ENCODE measurements around the gene BANF2.

DNA sequence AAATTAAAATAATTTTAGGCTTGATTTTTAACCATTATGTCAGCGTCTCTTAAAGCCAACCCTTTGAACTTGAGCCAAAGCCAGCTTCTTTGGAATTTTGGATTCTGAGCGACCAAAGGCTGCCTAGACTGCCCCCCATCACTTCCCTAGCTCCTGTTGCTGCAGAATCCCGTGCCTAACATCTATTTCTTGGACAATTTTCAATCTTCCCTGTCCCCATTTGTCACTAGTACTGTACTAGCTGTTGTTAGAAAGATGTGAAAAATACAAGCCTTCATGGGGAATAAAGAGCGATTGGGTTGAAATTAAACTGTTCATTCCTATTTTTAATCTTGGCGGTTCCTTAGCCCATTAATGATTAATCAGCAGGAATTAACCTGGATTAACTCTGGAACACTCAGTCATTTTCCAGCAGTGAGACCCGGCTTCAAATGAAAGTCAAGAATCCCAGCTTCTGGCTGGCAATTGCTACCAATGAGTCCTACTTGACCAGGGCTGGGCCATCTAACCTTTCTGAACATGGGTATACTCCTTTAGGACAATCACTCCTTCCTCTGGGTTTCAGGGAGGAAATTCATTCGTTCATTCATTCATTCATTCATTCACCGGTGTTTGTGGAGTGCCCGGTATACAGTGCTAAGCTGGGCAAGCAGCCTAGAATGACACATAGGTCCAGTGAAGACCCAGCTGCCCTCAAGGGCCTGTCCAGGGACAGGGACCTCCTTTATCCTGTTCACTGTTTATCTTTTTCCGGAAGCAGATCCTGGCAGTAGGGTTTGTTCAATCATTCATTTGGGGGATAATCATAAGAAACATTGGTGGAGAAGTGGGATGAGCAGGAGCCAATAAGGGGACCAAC lies 16.3 kb upstream of the BANF2 start:
- TF ChIP-seq, protein P1, sequence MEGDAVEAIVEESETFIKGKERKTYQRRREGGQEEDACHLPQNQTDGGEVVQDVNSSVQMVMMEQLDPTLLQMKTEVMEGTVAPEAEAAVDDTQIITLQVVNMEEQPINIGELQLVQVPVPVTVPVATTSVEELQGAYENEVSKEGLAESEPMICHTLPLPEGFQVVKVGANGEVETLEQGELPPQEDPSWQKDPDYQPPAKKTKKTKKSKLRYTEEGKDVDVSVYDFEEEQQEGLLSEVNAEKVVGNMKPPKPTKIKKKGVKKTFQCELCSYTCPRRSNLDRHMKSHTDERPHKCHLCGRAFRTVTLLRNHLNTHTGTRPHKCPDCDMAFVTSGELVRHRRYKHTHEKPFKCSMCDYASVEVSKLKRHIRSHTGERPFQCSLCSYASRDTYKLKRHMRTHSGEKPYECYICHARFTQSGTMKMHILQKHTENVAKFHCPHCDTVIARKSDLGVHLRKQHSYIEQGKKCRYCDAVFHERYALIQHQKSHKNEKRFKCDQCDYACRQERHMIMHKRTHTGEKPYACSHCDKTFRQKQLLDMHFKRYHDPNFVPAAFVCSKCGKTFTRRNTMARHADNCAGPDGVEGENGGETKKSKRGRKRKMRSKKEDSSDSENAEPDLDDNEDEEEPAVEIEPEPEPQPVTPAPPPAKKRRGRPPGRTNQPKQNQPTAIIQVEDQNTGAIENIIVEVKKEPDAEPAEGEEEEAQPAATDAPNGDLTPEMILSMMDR (conservative IDR thresholded peaks at IDR 0.05; ENCODE audit: low read depth, low read length) = no peak
- no peak for TF ChIP-seq EZH2 (IDR thresholded peaks at IDR 0.05; ENCODE audit: borderline replicate concordance, low read depth, low read length, poor library complexity, severe bottlenecking)
